A172 (cell line): Measurements from ENCODE around the gene ZBTB48. TPM values are rescaled to one million over a fixed set of nuclear protein-coding genes. Genes with fewer than 3 reads are reported as not detected.

ENCODE experiments used
- DNase-seq: peaks from one replicate; pipeline ENCODE4 v3.0.0-alpha.2; 2015; ENCODE audit warnings: low spot score
- total RNA-seq: library from RNA; depleted of rRNA; stranded (reverse); fragments of >200 nt; shearing (Covaris generic); gene quantifications from 2 replicates; pipeline ENCODE4 v1.2.3, GENCODE V29; 2014

The ZBTB48 gene
- total RNA-seq, 1 experiment from 2014 or later, result 7.6 TPM

GRCh38 chr1:6612641-6613360 lies 33.0 kb downstream of the ZBTB48 start:
- peak; percentile 15 for DNase-seq

- peak; percentile 92 for DNase-seq
Observed at GRCh38 chr1:6613361-6614018, 33.7 kb downstream of the ZBTB48 start, which contains the start of gene PHF13. Gene PHF13, plus strand, starts transcription at chr1:6613731. Its CDS starts 336 bp downstream, at chr1:6614067.

- no peak for DNase-seq
Observed at GRCh38 chr1:6614019-6614928, 34.5 kb downstream of the ZBTB48 start.

- DNase-seq, result no peak
Observed at GRCh38 chr1:6614929-6615785, 35.4 kb downstream of the ZBTB48 start.

GRCh38 chr1:6619045-6619444 lies 39.3 kb downstream of the ZBTB48 start:
- DNase-seq, result no peak

GRCh38 chr1:6621429-6622391 lies 41.9 kb downstream of the ZBTB48 start:
- no peak for DNase-seq

- DNase-seq, result no peak
Observed at GRCh38 chr1:6622396-6623152, 42.8 kb downstream of the ZBTB48 start.

- DNase-seq, result no peak
Observed at GRCh38 chr1:6623269-6623965, 43.6 kb downstream of the ZBTB48 start.

GRCh38 chr1:6624710-6625583 lies 45.2 kb downstream of the ZBTB48 start, which contains the start of gene THAP3:
Gene THAP3, plus strand, starts transcription at chr1:6624868. Its CDS starts 351 bp downstream, at chr1:6625219.
- DNase-seq, result peak; percentile 82

GRCh38 chr1:6625584-6626149 lies 45.9 kb downstream of the ZBTB48 start:
- peak; percentile 28 for DNase-seq

- DNase-seq, result no peak
Observed at GRCh38 chr1:6627031-6627430, 47.2 kb downstream of the ZBTB48 start.

- no peak for DNase-seq
Observed at GRCh38 chr1:6627841-6628545, 48.2 kb downstream of the ZBTB48 start.

GRCh38 chr1:6628971-6629479 lies 49.2 kb downstream of the ZBTB48 start:
- DNase-seq, result no peak

- DNase-seq, result no peak
Observed at GRCh38 chr1:6630027-6630426, 50.2 kb downstream of the ZBTB48 start.

- DNase-seq, result no peak
Observed at GRCh38 chr1:6631058-6631457, 51.3 kb downstream of the ZBTB48 start.
